Activated CD8-positive, alpha-beta memory T cell treated with anti-CD3 and anti-CD28 coated beads, Interleukin-2, amount 10 ng/mL, durations not matched to agents 7 days and 5 days (primary cell): ENCODE results near the gene VPS16. TPM values are rescaled to one million over a fixed set of nuclear protein-coding genes. Genes with fewer than 3 reads are reported as not detected.

Experiments
- ATAC-seq: fragments of 150-1000 bp; cut with Tn5 transposase; one replicate; pipeline ENCODE4 v1.10.0; 2021; ENCODE audit warnings: moderate library complexity
- CTCF ChIA-PET: fragments of 350-600 bp; sonication (Branson Sonifier 250); formaldehyde crosslinking; loops from one replicate; lab custom pipeline; 2021; ENCODE audit warnings: antibody characterized with exemption; lab: Charles Lee
- DNase-seq: peaks from one replicate; pipeline ENCODE4 v3.0.0-alpha.2; 2020
- H3K27ac Mint-ChIP-seq: one replicate; pipeline ENCODE4 v1.8.0; 2021; ENCODE audit warnings: mild to moderate bottlenecking, mixed read lengths
- H3K27me3 Mint-ChIP-seq: one replicate; pipeline ENCODE4 v1.8.0; 2021; ENCODE audit warnings: mixed read lengths
- H3K36me3 Mint-ChIP-seq: one replicate; pipeline ENCODE4 v1.8.0; 2021; ENCODE audit warnings: mild to moderate bottlenecking, mixed read lengths
- H3K4me1 Mint-ChIP-seq: one replicate; pipeline ENCODE4 v1.8.0; 2021; ENCODE audit warnings: mixed read lengths
- H3K4me3 Mint-ChIP-seq: one replicate; pipeline ENCODE4 v1.8.0; 2021; ENCODE audit warnings: mild to moderate bottlenecking, moderate library complexity, mixed read lengths
- H3K9me3 Mint-ChIP-seq: one replicate; pipeline ENCODE4 v1.8.0; 2022; ENCODE audit warnings: low read depth, mixed read lengths
- total RNA-seq, 2 experiments: library from RNA; stranded (reverse); gene quantifications; one replicate each; pipeline ENCODE4 v1.2.3, GENCODE V29; 2021

The VPS16 gene
- total RNA-seq, 2 experiments from 2014 or later, result 49.2 to 64.9 TPM

DNA sequence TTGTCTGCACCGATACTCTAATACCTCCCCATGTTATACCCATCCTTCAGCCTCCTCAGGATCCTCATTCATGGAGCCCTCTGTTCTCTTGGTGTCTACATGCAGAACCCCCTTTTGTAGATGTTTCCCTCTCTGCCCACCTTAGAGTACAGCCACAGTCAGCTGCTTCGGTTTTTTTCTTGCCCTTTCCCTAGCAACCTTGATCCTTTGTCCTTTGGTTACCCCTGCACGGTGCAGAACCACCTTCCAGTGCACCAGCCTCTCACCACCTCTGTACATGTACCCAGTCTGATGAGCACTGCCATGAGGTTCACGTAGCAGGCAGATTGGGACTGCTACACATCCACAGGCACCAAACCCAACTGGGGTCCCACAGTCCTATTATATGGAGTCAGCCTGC is 7.3 kb downstream of the VPS16 start:
- ATAC-seq, result no peak
- no peak overlapping the region for H3K4me3 Mint-ChIP-seq
- peak; percentile 31 for DNase-seq
- H3K27me3 Mint-ChIP-seq, result no peaks in the 10 kb centered on the region
- peaks cover 9% of the 10 kb centered on the region for H3K36me3 Mint-ChIP-seq
- peak overlapping the region; percentile 5 for H3K27ac Mint-ChIP-seq
- CTCF ChIA-PET, result no interaction called here
- H3K4me1 Mint-ChIP-seq, result peaks cover 37% of the 10 kb centered on the region
- no peaks in the 10 kb centered on the region for H3K9me3 Mint-ChIP-seq

DNA sequence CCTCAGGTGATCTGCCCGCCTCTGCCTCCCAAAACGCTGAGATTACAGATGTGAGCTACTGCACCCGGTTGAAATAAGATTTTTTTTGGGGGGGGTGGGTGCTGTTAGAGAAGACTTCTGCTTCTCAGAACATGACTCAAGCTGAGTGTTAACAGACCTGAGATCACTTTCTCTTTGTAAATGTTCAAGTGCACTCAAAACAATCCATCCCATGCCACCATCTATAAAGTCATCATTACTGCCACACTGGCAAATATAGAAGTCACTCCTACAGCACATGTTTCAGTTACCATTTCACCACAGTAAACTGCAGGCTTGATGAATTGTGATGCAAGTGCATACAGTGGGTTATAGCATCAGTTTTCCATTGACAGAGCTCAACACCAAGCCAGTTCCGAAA is 9.0 kb downstream of the VPS16 start:
- Mint-ChIP-seq H3K36me3 (peaks cover 6% of the 10 kb centered on the region), H3K27ac (no peak overlapping the region), H3K27me3 (no peaks in the 10 kb centered on the region), H3K9me3 (no peaks in the 10 kb centered on the region), H3K4me3 (no peak overlapping the region), H3K4me1 (peaks cover 45% of the 10 kb centered on the region)
- ATAC-seq (no peak), DNase-seq (peak; percentile 14)
- CTCF ChIA-PET, result interaction anchor here (0.6 to 3.5 kb wide), 3 partner anchors 16 to 97 kb away, joined by 3 to 19 read pairs (median 3); no protein-coding TSS in a partner anchor

DNA sequence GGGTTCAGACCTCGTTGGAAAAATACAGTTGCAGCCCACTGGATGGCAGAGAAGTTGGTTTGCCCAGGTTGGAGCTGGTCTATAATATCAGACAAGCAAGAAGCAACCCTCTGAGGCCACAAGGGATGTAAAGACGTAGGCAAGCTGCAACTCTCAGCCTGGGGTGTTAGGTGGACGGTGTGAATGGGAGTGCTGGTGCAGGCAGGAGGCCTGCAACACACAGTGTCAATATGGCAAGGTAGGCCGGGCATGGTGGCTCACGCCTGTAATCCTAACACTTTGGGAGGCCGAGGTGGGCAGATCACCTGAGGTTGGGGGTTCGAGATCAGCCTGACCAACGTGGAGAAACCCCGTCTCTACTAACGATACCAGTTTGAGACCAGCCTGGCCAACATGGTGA is 10.5 kb downstream of the VPS16 start:
- Mint-ChIP-seq H3K27ac (peak overlapping the region; percentile 47), H3K36me3 (peaks cover 3% of the 10 kb centered on the region), H3K4me1 (peaks cover 34% of the 10 kb centered on the region), H3K27me3 (no peaks in the 10 kb centered on the region), H3K4me3 (no peak overlapping the region), H3K9me3 (no peaks in the 10 kb centered on the region)
- peak; percentile 38 for DNase-seq
- ATAC-seq, result no peak
- CTCF ChIA-PET, result interaction anchor here (1.3 to 3.5 kb wide), 13 partner anchors 11 to 166 kb away, joined by 3 to 21 read pairs (median 7); partner anchors contain the start of genes PCED1A and VPS16

DNA sequence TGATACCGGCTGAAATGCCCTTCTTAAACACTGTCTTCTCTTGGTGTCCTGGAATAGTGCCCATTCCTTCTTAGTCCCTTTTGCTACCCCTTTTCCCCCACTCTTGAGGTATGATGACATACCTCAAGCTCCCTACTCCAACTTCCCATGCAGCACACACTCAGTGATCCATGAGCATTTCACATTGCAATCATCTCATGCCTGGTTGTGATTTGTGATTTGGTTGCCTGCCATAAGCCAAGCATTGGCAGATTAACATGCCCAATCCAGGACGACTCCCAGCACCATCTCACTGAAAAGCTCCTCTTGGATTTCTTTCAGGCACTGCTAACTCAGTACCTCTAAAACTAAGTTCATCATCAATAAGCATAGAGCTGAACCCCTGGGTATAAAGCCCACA is 18.0 kb downstream of the VPS16 start:
- ATAC-seq (no peak), DNase-seq (no peak)
- peaks cover 3% of the 10 kb centered on the region for H3K36me3 Mint-ChIP-seq
- H3K4me3 Mint-ChIP-seq, result no peak overlapping the region
- H3K27me3 Mint-ChIP-seq, result no peaks in the 10 kb centered on the region
- CTCF ChIA-PET, result interaction anchor here (1.0 to 2.4 kb wide), 2 partner anchors 18 to 103 kb away, joined by 3 to 6 read pairs; partner anchors contain the start of genes PCED1A and VPS16
- no peak overlapping the region for H3K27ac Mint-ChIP-seq
- peaks cover 7% of the 10 kb centered on the region for H3K4me1 Mint-ChIP-seq
- no peaks in the 10 kb centered on the region for H3K9me3 Mint-ChIP-seq

DNA sequence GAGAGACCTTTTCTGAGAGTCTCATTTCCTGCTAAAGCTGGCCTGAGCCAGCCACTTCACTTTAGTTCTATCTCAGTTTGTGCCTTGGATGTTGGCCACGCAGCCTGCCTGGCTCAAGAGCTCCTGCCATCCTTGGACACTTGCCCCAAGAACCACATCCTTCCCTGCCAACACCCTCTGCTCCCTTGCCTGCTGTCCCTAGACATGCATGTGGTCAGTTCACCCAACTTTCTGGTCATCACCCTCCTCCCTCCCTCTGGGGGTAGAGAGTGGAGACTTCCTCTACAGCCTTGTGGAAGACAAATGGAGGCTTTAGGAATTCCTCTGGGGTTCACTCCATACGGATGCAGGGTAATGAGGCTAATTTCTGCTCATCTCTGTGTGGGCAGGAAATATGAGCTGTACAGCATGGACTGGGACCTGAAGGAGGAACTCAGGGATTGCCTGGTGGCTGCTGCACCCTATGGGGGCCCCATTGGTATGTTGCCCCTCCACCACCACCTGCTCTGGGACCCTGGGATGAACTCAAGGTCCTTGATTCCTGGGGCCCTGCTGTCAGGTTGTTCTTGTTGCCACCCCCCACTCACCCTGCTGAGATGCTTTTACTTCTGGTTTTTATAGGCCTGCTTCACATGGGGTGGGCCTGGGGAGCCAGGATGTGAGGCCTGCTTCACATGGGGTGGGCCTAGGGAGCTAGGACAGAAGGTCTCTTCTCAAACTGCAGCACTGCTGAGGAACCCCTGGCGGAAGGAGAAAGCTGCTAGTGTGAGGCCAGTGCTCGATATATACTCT is 19.0 kb downstream of the VPS16 start:
- no peak overlapping the region for H3K4me3 Mint-ChIP-seq
- H3K36me3 Mint-ChIP-seq, result peaks cover 7% of the 10 kb centered on the region
- CTCF ChIA-PET, result interaction anchor here (2.4 kb wide), 1 partner anchor 19 kb away, joined by 6 read pairs; the partner anchor contains the start of genes PCED1A and VPS16
- no peak overlapping the region for H3K27ac Mint-ChIP-seq
- H3K27me3 Mint-ChIP-seq, result no peaks in the 10 kb centered on the region
- no peaks in the 10 kb centered on the region for H3K9me3 Mint-ChIP-seq
- H3K4me1 Mint-ChIP-seq, result peaks cover 6% of the 10 kb centered on the region
- ATAC-seq (no peak), DNase-seq (no peak)

DNA sequence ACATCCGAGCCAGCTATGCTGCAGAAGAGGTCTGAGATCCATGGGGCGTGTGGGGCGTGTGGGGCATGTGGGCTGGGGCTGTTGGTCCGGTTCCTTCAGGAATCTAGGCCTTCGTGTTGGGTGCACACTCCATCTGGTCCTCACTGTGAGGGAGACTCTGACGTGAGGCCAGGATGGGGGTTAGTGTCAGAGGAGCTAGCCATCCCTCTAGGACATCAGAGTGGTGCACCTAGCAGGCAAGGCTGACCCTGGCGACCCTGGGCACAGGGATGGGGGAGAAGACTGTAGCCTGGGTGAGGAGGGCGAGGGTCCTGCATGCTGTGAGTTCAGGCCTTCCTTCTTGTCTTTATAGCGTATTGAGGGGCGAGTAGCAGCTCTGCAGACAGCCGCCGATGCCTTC is 24.1 kb downstream of the VPS16 start:
- Mint-ChIP-seq H3K36me3 (peaks cover 18% of the 10 kb centered on the region), H3K27me3 (no peaks in the 10 kb centered on the region), H3K4me1 (peaks cover 37% of the 10 kb centered on the region), H3K9me3 (no peaks in the 10 kb centered on the region), H3K4me3 (no peak overlapping the region), H3K27ac (peak overlapping the region; percentile 80)
- ATAC-seq (no peak), DNase-seq (no peak)
- CTCF ChIA-PET, result interaction anchor here (0.8 to 2.9 kb wide), 9 partner anchors 8 to 181 kb away, joined by 3 to 13 read pairs (median 4); partner anchors contain the start of genes MRPS26 and PTPRA

DNA sequence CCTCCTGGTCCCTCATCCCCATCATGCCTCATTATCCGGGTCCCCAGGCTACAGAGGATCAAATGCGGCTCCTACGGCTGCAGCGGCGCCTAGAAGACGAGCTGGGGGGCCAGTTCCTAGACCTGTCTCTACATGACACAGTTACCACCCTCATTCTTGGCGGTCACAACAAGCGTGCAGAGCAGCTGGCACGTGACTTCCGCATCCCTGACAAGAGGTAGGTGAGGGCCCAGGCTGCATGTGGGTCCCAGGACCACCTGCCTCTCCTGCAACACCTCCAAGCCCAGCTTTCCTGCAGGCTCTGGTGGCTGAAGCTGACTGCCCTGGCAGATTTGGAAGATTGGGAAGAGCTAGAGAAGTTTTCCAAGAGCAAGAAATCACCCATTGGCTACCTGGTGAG is 24.6 kb downstream of the VPS16 start:
- peaks cover 18% of the 10 kb centered on the region for H3K36me3 Mint-ChIP-seq
- DNase-seq (no peak), ATAC-seq (no peak)
- no peak overlapping the region for H3K4me3 Mint-ChIP-seq
- CTCF ChIA-PET, result interaction anchor here (0.6 to 2.9 kb wide), 15 partner anchors 8 to 180 kb away, joined by 3 to 13 read pairs (median 3); partner anchors contain the start of genes MRPS26 and PTPRA
- H3K27me3 Mint-ChIP-seq, result no peaks in the 10 kb centered on the region
- peak overlapping the region; percentile 80 for H3K27ac Mint-ChIP-seq
- peaks cover 37% of the 10 kb centered on the region for H3K4me1 Mint-ChIP-seq
- no peaks in the 10 kb centered on the region for H3K9me3 Mint-ChIP-seq

DNA sequence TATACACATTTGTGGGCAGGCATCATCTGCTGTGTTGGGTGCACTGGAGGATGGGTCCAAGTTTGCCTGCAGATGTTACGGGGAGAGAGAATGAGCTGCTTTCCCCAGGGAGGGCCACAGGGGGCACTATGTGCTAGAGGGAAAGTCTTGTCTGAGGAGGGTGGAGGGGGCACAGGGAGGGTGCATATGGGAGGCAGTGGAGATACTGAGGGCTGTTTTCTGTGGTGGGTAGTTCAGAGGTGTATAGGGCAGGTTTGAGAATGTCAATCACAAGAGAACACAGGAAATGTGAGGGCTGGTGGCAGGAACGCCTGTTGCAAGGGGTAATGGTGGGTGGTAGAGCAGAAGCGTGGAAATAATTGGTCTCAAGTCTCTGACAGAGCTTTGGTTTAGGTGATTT is 25.1 kb downstream of the VPS16 start:
- H3K27me3 Mint-ChIP-seq, result no peaks in the 10 kb centered on the region
- DNase-seq (peak; percentile 74), ATAC-seq (peak; percentile 77)
- peaks cover 18% of the 10 kb centered on the region for H3K36me3 Mint-ChIP-seq
- no peaks in the 10 kb centered on the region for H3K9me3 Mint-ChIP-seq
- H3K27ac Mint-ChIP-seq, result peak overlapping the region; percentile 80
- H3K4me1 Mint-ChIP-seq, result peaks cover 41% of the 10 kb centered on the region
- no peak overlapping the region for H3K4me3 Mint-ChIP-seq
- CTCF ChIA-PET, result interaction anchor here (0.6 to 2.9 kb wide), 16 partner anchors 8 to 180 kb away, joined by 3 to 13 read pairs (median 3); partner anchors contain the start of genes MRPS26 and PTPRA

DNA sequence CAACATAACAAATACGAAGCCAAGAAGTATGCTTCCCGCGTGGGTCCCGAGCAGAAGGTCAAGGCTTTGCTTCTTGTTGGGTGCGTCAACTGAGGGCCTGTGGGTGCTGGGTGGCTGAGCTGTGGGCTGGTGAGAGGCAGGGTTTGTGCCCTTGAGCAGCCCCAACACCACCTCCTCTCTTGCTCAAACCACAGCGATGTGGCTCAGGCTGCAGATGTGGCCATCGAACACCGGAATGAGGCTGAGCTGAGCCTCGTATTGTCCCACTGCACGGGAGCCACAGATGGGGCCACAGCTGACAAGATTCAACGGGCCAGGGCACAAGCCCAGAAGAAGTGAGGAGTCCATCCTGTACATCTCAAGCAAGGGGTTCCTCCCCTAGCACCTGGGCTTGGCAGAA is 25.7 kb downstream of the VPS16 start:
- peaks cover 47% of the 10 kb centered on the region for H3K4me1 Mint-ChIP-seq
- H3K9me3 Mint-ChIP-seq, result no peaks in the 10 kb centered on the region
- H3K36me3 Mint-ChIP-seq, result peaks cover 17% of the 10 kb centered on the region
- CTCF ChIA-PET, result interaction anchor here (0.7 to 2.9 kb wide), 5 partner anchors 11 to 138 kb away, joined by 3 to 13 read pairs (median 4); no protein-coding TSS in a partner anchor
- no peak overlapping the region for H3K4me3 Mint-ChIP-seq
- peak; percentile 55 for DNase-seq
- peak overlapping the region; percentile 80 for H3K27ac Mint-ChIP-seq
- peak; percentile 37 for ATAC-seq
- no peaks in the 10 kb centered on the region for H3K27me3 Mint-ChIP-seq

DNA sequence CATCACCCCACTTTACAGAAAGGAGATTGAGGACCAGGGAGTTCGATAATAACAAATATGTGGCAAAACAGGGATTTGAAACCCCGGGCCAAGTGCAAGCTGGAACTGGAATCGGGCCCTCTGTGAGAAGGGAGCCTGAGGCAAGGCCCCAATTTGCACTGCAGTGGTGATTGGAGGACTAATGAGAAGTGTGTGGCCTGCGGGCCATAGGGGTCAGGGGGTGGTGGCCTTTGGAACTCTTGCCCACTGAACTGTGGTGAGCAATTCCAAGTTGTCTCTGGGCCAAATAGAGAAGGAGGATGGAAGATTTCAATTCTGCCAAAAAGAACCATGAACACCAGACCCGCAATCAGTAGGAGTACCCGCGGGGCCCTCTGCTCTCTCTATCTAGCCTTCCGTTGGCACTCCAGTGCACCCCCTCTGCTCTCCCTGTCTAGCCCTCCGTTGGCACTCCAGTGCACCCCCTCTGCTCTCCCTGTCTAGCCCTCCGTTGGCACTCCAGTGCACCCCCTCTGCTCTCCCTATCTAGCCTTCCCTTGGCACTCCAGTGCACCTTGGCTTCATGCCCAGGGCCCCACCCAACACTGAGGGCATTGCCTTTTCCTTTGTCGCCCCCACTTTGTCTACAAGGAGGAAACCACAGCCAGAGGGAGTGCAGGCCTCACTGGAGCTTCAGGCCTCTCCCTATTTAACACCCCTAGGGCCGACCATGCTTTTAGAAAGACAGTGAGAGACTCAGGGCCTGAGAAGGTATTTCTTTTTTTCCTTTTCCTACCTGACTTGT is 26.7 kb downstream of the VPS16 start:
- ATAC-seq (no peak), DNase-seq (no peak)
- CTCF ChIA-PET, result interaction anchor here (1.9 to 2.9 kb wide), 2 partner anchors 15 to 16 kb away, joined by 6 to 13 read pairs; no protein-coding TSS in a partner anchor
- Mint-ChIP-seq H3K9me3 (no peaks in the 10 kb centered on the region), H3K27me3 (no peaks in the 10 kb centered on the region), H3K27ac (no peak overlapping the region), H3K4me3 (no peak overlapping the region), H3K36me3 (peaks cover 15% of the 10 kb centered on the region), H3K4me1 (peaks cover 55% of the 10 kb centered on the region)

DNA sequence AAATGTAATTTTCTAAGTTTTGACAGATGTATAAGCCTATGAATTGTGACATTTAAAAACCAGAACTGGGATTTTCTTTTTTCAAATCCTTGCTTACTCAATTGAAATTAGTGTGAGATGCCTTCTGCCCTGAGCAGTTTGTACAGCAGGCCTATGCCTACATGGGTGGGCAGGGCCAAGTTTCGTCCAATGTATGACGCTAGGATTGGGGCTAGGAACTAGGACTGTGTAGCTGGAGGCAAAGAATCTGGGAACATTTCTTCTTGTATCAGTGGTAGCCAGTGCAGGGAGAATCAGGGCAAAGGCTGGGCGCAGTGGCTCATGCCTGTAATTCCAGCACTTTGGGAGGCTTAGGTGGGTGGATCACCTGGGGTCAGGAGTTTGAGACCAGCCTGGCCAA is 28.8 kb downstream of the VPS16 start:
- H3K4me3 Mint-ChIP-seq, result no peak overlapping the region
- DNase-seq, result no peak
- CTCF ChIA-PET, result interaction anchor here (1.9 kb wide), 1 partner anchor 17 kb away, joined by 6 read pairs; no protein-coding TSS in a partner anchor
- peaks cover 58% of the 10 kb centered on the region for H3K4me1 Mint-ChIP-seq
- ATAC-seq, result no peak
- H3K36me3 Mint-ChIP-seq, result peaks cover 13% of the 10 kb centered on the region
- H3K27me3 Mint-ChIP-seq, result no peaks in the 10 kb centered on the region
- H3K27ac Mint-ChIP-seq, result no peak overlapping the region
- no peaks in the 10 kb centered on the region for H3K9me3 Mint-ChIP-seq

DNA sequence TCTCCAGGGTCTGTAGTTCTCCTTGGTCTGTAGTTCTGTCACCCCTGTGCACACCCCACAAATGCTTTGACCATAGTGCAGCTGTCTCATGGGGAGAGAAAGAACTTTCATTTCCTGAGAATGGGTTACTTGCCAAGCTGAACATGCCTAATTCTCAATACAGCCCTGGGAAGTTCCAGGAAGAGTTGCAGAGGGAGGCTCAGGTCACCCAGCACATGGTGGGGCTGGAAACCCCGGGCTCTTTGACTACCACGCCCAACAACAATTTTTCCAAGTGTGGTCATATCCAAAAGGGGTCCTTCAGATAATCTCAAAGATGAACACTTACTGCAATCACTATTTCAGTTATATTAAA is 30.5 kb downstream of the VPS16 start:
- CTCF ChIA-PET, result interaction anchor here (1.0 to 1.3 kb wide), 2 partner anchors 19 to 113 kb away, joined by 3 read pairs; no protein-coding TSS in a partner anchor
- DNase-seq, result no peak
- ATAC-seq, result no peak
- H3K4me3 Mint-ChIP-seq, result no peak overlapping the region
- H3K27ac Mint-ChIP-seq, result peak overlapping the region; percentile 16
- H3K9me3 Mint-ChIP-seq, result no peaks in the 10 kb centered on the region
- peaks cover 10% of the 10 kb centered on the region for H3K36me3 Mint-ChIP-seq
- H3K4me1 Mint-ChIP-seq, result peaks cover 57% of the 10 kb centered on the region
- no peaks in the 10 kb centered on the region for H3K27me3 Mint-ChIP-seq
